CD4-positive, alpha-beta T cell treated with Interleukin-17A for 4 hours (primary cell): ENCODE data around the gene NEK6.
A peak's percentile ranks its signal among the peaks of the same experiment; 100 is the strongest.

Experiments used
- DNase-seq: peaks from one replicate; pipeline ENCODE4 v3.0.0-alpha.2; 2020; ENCODE audit warnings: mixed read lengths

The NEK6 gene

GRCh38 chr9:124257844-124258606 is at the start of gene NEK6:
TSS of gene NEK6 (plus strand) at chr9:124257949. CDS start at chr9:124301965, 44,016 bp downstream.
- DNase-seq, result peak; percentile 40

- no peak for DNase-seq
Measured at GRCh38 chr9:124208571-124208970, 49.2 kb upstream of the NEK6 start.

DNA sequence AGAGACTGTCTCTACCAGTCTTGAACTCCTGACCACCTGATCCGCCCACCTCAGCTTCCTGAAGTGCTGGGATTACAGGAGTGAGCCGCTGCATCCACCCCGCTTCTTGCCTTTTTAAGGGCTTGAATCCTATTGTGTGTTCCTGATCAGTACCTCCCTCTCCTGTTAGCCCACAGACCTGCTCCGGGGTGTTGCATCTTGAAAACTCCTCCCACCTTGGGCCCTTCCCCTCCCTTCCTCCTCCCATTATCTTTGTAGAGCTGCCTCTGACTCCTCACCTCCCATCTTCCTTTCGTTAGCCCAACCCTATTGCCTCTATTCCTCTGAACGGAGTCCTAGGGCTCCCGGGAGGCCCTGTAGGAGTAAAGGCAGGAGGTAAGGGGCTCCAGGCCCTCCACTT is 48.5 kb upstream of the NEK6 start:
- DNase-seq, result no peak

GRCh38 chr9:124209774-124210173 is 48.0 kb upstream of the NEK6 start:
- no peak for DNase-seq

DNA sequence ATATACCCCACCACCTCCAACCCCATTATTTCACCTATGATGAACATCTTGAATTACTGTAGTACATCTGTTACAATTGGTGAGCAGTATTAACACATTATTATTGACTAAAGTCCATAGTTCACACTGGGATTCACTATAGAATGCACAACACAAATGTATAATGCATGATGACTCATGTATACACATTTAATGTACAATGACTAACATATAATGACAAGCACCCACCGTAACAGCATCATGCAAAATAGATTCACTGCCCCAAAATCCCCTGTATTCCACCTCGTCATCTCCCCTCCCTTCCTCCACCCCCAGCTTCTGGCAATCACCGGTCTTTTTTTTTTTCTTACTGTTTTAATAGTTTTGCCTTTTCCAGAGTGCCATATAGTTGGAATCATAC is 47.1 kb upstream of the NEK6 start:
- DNase-seq, result no peak

- no peak for DNase-seq
Measured at GRCh38 chr9:124212381-124213050, 45.2 kb upstream of the NEK6 start.

DNA sequence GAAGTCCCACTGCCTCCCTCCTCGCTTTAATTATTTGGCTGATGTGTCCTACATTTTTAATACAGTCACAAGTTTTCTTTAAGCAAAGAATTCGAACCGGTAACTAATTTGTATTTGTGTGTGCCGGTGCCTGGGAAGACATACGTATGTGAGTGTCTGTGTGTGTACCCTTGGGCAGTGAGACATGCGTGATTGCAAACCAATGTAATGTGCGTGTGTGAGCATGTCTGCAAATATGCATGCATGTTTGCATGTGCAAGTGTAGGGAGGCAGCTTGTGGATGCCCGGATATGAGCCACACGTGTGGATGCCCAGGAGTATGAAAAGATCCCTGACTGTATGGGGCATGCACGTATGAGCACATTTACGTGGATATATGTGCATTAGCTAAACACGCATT is 44.4 kb upstream of the NEK6 start:
- no peak for DNase-seq

DNA sequence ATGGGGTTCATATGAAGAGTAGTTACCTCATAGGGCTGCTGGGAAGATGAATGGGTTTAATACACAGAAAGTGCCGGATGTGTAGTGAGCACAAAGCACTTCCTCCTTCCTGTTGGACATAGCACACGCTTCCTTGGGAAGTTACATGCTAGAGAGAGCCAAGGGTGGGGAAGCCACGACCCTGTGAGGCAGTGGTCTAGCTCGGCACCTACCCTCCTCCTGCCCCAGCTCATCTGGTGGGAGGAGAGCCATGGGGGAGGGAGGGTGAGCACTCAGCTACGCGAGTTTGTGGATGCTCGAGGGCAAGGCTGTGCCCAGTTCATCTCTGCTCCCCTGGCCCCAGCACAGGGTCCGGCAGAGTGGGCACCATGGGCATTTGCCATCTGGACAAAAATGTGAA is 43.6 kb upstream of the NEK6 start:
- no peak for DNase-seq

- DNase-seq, result no peak
Measured at GRCh38 chr9:124214596-124215367, 43.0 kb upstream of the NEK6 start.

- DNase-seq, result no peak
Measured at GRCh38 chr9:124215368-124215910, 42.3 kb upstream of the NEK6 start.

GRCh38 chr9:124215956-124216355 is 41.8 kb upstream of the NEK6 start:
- no peak for DNase-seq

DNA sequence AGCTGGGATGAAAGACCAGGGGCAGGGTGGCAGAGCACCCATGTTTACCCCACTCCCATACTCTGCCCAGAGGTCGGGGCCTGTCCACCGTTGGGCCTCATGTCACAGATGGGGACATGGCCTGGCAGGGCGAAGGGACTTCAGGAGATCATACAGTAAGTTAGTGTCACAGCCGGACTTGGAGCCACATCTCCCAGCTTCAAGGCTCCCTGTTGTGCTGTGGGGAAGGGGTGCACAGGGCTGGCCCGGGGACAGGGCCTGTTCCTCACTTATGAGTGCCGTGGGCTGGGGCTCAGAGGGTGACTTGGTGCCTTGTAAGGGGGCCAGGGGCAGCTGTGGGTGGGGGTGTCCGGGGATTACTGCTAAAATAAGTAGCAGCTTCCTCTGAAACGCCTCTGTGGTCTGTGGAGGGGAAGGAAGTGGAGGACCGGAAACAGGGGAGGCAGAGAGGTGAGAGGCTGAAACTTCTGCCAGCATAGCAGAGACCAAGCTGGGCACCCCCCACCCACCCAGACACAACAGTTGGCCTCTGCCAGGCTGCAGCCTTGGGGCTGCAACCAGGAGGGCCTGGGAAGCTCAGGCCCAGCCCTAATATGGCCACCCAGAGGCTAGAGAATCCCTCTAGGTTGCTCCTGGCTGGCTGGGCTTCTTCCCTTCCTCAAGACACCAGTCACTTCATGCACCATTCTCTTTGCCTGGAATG is 41.1 kb upstream of the NEK6 start:
- peak; percentile 41 for DNase-seq

DNA sequence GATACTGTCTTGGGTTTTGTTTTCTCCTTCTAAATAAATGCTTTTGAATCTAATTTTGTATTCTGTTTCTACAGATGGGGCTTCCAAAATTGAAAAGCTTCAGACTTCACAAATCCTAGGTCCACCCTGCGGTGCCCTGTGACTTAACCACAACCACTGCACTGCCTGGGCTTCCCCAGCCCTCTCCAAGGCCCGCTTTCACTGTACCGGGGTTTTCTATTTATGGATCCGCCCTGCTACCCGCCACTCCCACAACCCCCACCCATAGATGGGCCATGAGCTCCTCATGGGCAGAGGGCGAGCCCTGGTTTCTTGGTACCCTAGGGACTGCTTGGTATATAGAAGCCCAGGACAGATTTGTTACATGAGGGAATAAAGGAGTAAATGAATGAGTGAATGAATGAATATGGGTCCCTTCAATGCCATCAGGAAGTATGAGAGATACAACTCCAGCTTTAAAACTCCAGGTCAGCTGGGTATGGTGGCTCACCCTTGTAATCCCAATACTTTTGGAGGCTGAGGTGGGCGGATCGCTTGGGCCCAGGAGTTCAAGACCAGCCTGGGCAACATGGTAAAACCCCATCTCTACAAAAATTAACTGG is 39.8 kb upstream of the NEK6 start:
- DNase-seq, result no peak

GRCh38 chr9:124218438-124218982 is 39.2 kb upstream of the NEK6 start:
- peak; percentile 19 for DNase-seq

GRCh38 chr9:124218987-124219461 is 38.7 kb upstream of the NEK6 start:
- no peak for DNase-seq

- DNase-seq, result no peak
Measured at GRCh38 chr9:124220946-124221451, 36.8 kb upstream of the NEK6 start.

- DNase-seq, result no peak
Measured at GRCh38 chr9:124221676-124222075, 36.1 kb upstream of the NEK6 start.

DNA sequence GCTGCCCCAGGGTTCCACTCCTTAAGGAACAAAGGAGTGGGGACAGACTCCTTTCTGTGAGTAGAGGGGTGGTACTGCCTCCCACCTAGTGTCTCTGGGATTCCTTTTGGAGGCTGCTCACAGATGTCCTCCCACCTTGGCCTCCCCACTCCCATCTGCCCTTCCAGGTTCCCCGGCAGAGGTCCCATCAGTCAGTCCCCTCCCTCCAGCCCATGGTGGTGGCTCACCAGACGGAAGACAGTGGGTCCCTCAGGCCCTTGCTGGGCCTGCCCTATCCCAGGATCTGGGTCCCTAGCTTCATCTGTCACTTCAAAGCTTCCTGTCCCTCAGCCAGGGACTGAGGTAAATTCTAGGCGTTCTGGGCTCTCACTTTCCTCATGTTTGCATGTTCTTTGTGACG is 35.6 kb upstream of the NEK6 start:
- no peak for DNase-seq

DNA sequence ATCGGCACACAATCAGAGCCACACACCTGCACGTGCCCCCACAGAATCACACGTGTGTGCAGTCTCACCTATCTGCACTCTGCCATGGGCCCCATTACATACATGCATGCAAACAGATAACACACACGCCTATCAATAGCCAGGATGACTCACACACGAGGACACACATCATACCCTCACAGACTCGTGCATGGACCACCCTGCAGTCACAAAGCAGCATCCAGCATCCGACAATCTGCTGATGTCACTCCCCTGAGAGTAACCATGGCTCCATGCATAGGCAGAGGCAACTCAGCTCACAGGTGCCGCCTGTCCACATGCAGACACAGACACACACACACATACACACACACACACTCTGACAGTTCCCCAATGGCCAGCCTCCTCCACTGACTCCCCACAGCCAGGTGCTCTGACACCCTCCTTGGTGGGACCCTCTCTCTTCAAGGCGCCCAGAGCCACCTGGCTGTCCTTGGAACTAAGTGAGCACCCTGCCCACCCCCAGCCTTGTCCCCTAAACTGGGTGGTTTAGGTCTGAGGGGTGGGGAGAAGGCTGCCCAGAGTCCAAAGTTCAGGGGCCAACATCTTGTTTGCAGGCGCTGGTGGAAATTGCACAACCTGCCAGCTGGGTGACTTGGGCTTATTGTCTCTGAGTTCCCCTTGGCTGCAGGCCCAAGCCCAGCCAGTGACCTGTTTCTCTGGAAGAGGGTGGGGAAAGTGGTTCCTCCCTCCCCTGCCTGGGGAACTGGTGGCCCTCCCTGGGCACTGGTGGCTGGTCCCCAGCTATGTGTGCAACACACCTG is 34.6 kb upstream of the NEK6 start:
- no peak for DNase-seq

GRCh38 chr9:124225945-124226344 is 31.8 kb upstream of the NEK6 start:
- DNase-seq, result no peak

DNA sequence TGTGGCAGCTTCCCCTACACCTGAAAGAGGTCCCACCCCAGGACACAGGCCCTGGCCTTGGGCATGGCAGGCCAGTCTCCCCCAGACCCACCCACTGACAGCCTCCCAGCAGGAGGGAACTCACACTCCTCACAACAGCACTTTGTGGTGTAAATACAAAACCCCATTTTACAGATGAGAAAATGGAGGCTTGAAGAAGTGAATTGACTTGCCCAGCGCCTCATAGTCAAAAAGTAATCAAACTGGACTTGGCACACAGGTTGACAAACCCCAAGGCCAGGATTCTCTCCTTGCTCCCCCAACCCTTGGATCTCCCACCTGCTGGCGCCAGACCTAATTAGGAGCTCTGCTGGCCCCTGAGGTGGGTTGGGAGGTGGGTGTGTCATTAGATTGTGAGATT is 29.2 kb upstream of the NEK6 start:
- DNase-seq, result no peak
